ENCODE data around the gene FAM120A. TPM values are rescaled to one million over a fixed set of nuclear protein-coding genes. Genes with fewer than 3 reads are reported as not detected.

The FAM120A gene
- total RNA-seq, 1 experiment from 2014 or later: 53.3 TPM

DNA sequence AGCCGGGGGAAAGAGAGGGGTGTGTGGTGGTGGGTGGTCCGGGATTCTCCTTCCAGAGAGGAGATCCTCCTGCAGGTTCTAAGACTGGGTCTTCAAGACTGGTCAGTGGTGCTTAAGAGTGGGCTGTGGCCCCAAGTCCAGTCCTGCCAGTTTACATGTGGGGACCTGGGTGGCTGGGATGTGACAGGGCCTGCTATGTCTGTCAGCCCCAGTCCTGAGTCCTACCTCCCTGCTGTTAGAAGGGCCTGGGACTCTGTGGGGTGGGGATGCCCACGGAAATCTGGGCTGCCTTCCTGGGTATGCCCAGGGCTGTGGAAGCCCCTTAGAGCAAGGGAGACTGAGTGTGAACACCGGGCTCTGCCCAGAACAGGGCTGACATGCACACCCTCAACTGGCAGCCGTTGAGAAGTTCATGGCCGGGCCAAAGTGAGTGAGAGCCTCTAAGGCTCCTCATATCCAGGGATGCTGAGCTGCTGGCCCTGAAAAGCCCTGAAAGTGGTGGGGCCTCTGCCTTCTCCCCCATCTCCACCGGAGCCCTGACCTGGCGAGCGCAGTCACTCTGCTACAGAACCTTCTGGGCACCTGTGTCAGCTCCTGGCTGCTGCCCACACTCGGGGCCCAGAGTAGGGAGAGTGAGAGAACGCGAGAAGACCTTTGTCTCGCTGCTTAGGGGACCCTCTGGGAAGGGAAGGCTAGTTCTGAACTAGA is 126.6 kb downstream of the FAM120A start (continued):
- TF ChIP-seq, protein P1, sequence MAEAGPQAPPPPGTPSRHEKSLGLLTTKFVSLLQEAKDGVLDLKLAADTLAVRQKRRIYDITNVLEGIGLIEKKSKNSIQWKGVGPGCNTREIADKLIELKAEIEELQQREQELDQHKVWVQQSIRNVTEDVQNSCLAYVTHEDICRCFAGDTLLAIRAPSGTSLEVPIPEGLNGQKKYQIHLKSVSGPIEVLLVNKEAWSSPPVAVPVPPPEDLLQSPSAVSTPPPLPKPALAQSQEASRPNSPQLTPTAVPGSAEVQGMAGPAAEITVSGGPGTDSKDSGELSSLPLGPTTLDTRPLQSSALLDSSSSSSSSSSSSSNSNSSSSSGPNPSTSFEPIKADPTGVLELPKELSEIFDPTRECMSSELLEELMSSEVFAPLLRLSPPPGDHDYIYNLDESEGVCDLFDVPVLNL (CRISPR knock-in tag; IDR thresholded peaks at IDR 0.05; ENCODE audit: borderline replicate concordance, low read depth): no peak
- TF ChIP-seq FOXP1 (CRISPR knock-in tag; IDR thresholded peaks at IDR 0.05; ENCODE audit: borderline replicate concordance) (no peak), NFE2L1 (CRISPR knock-in tag; IDR thresholded peaks at IDR 0.05) (no peak), SMAD4 (CRISPR knock-in tag; IDR thresholded peaks at IDR 0.05) (no peak), ZNF138 (CRISPR knock-in tag; conservative IDR thresholded peaks at IDR 0.05) (no peak), TCF7 (CRISPR knock-in tag; IDR thresholded peaks at IDR 0.05; ENCODE audit: low read depth) (no peak), PRRX2 (CRISPR knock-in tag; IDR thresholded peaks at IDR 0.05) (no peak)
- TF ChIP-seq, protein P2, sequence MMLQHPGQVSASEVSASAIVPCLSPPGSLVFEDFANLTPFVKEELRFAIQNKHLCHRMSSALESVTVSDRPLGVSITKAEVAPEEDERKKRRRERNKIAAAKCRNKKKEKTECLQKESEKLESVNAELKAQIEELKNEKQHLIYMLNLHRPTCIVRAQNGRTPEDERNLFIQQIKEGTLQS (CRISPR knock-in tag; conservative IDR thresholded peaks at IDR 0.05): no peak
- TF ChIP-seq, protein P3, sequence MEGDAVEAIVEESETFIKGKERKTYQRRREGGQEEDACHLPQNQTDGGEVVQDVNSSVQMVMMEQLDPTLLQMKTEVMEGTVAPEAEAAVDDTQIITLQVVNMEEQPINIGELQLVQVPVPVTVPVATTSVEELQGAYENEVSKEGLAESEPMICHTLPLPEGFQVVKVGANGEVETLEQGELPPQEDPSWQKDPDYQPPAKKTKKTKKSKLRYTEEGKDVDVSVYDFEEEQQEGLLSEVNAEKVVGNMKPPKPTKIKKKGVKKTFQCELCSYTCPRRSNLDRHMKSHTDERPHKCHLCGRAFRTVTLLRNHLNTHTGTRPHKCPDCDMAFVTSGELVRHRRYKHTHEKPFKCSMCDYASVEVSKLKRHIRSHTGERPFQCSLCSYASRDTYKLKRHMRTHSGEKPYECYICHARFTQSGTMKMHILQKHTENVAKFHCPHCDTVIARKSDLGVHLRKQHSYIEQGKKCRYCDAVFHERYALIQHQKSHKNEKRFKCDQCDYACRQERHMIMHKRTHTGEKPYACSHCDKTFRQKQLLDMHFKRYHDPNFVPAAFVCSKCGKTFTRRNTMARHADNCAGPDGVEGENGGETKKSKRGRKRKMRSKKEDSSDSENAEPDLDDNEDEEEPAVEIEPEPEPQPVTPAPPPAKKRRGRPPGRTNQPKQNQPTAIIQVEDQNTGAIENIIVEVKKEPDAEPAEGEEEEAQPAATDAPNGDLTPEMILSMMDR (IDR thresholded peaks at IDR 0.05): no peak
- TF ChIP-seq, protein P4, sequence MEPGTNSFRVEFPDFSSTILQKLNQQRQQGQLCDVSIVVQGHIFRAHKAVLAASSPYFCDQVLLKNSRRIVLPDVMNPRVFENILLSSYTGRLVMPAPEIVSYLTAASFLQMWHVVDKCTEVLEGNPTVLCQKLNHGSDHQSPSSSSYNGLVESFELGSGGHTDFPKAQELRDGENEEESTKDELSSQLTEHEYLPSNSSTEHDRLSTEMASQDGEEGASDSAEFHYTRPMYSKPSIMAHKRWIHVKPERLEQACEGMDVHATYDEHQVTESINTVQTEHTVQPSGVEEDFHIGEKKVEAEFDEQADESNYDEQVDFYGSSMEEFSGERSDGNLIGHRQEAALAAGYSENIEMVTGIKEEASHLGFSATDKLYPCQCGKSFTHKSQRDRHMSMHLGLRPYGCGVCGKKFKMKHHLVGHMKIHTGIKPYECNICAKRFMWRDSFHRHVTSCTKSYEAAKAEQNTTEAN (CRISPR knock-in tag; IDR thresholded peaks at IDR 0.05): no peak

DNA sequence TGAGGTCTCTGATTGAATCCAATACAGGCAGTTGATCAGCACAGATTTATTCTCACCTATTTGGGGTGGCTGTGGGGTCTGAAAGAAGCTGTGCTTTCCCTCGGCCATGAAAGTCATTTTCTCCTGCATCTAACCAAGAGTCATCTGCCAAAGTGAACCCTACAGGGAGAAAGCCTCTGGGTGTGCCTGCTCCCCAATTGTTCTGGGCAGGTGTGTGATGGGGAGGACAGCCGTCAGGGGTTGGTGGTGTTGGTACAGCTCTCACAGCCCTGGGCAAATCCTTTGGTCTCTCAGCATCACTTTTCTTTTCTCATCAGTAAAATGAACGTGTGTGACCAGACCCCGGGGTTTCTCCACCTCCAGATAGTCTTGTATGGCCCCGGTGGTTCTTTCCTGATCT is 127.4 kb downstream of the FAM120A start:
- Mint-ChIP-seq H3K36me3 (no peaks in the 10 kb centered on the region), H3K27ac (no peak overlapping the region), H3K27me3 (ENCODE audit: low read depth) (peaks cover 15% of the 10 kb centered on the region), H3K4me1 (peaks cover 48% of the 10 kb centered on the region), H3K9me3 (no peaks in the 10 kb centered on the region), H3K4me3 (no peak overlapping the region)
- no peak for ATAC-seq
- no peak for TF ChIP-seq ATF6 (CRISPR knock-in tag; IDR thresholded peaks at IDR 0.05)
- no peak for TF ChIP-seq ZNF317 (CRISPR knock-in tag; IDR thresholded peaks at IDR 0.05; ENCODE audit: borderline replicate concordance, low read depth)
- TF ChIP-seq TEAD4 (CRISPR knock-in tag; IDR thresholded peaks at IDR 0.05): no peak
- TF ChIP-seq ZNF281 (CRISPR knock-in tag; IDR thresholded peaks at IDR 0.05): no peak
- no peak for TF ChIP-seq NR3C1 (CRISPR knock-in tag; conservative IDR thresholded peaks at IDR 0.05; ENCODE audit: low read depth)
- no peak for TF ChIP-seq MYBL2 (CRISPR knock-in tag; IDR thresholded peaks at IDR 0.05)
- no peak for TF ChIP-seq CREM (CRISPR knock-in tag; IDR thresholded peaks at IDR 0.05)
- CTCF ChIA-PET: interaction anchor here (1.2 to 2.4 kb wide), 4 partner anchors 9 to 425 kb away, joined by 3 to 13 read pairs (median 4); no protein-coding TSS in a partner anchor
- DNase-seq (ENCODE audit: low spot score): no peak
- POLR2A ChIA-PET: no interaction called here

Data from WTC11 (cell line).